Testis (tissue), 3 donors: ENCODE measurements around the gene MEX3B. TPM values are rescaled to one million over a fixed set of nuclear protein-coding genes. Genes with fewer than 3 reads are reported as not detected.
A peak's percentile ranks its signal among the peaks of the same experiment; 100 is the strongest.

ENCODE experiments used
- DNase-seq: peaks from one replicate; pipeline ENCODE4 v3.0.0-alpha.2; 2019
- H3K27ac ChIP-seq, 2 donors: fragments of 200-600 bp; sonication (generic); one replicate each; pipeline ENCODE4 v1.5.1; 2019
- H3K27me3 ChIP-seq: fragments of 200-600 bp; sonication (generic); one replicate; pipeline ENCODE4 v1.5.1; 2019
- H3K36me3 ChIP-seq: fragments of 200-600 bp; sonication (generic); one replicate; pipeline ENCODE4 v1.5.1; 2017; ENCODE audit warnings: low read depth; ENCODE audit errors: missing control alignments
- H3K4me1 ChIP-seq: fragments of 200-600 bp; sonication (generic); one replicate; pipeline ENCODE4 v1.5.1; 2019
- H3K4me3 ChIP-seq, 2 donors: fragments of 200-600 bp; sonication (generic); one replicate each; pipeline ENCODE4 v1.5.1; 2017 to 2019
- H3K9me3 ChIP-seq: fragments of 200-600 bp; sonication (generic); one replicate; pipeline ENCODE4 v1.5.1; 2017
- CTCF ChIP-seq, 3 experiments: fragments of 450-650 bp in 2 of 3; fragments of 200-600 bp in 1 of 3; sonication (generic) in 1 of 3; IDR thresholded peaks; one replicate each; pipeline ENCODE4 v1.5.1; 2016 to 2019; ENCODE audit warnings: antibody characterized with exemption in 3 of 3, mild to moderate bottlenecking in 2 of 3, moderate library complexity in 1 of 3
- POLR2A ChIP-seq: fragments of 450-650 bp; IDR thresholded peaks from one replicate; pipeline ENCODE4 v1.6.1; 2017; ENCODE audit warnings: antibody characterized with exemption, mild to moderate bottlenecking, moderate library complexity
- WGBS, 2 donors: methylation state at CpG; one replicate each; pipeline ENCODE4 v1.1.5; 2018; 5-methylcytosine and 5-hydroxymethylcytosine counted together
- intact Hi-C: fragments of 100-400 bp; cut with DNase I; formaldehyde crosslinking; loops from one replicate; pipeline ENCODE4 v1.15.1; 2023; ENCODE audit warnings: low total_unique reads
- polyA plus RNA-seq: library from polyadenylated mRNA; stranded (reverse); fragments of 350-450 nt; fragmentation: Illumina TruSeq; extraction: RNeasy Lipid Tissue Mini Kit (QIAGEN cat#74804); gene quantifications from one replicate; pipeline ENCODE4 v1.2.3, GENCODE V29; 2014; ENCODE audit warnings: low read depth, low replicate concordance; ENCODE audit not compliant: insufficient read depth
- total RNA-seq, 2 donors: library from RNA; depleted of rRNA; stranded (reverse); fragments of >200 nt; gene quantifications; one replicate each; pipeline ENCODE4 v1.2.3, GENCODE V29; 2016

The MEX3B gene
- total and polyA plus RNA-seq, 3 donors from 2014 or later = 55.3 to 109 (median 82.1) TPM

- H3K27me3 ChIP-seq = no peaks in the 10 kb centered on the region
- H3K9me3 ChIP-seq = no peaks in the 10 kb centered on the region
- intact Hi-C loops = no loop called here
- H3K4me3 ChIP-seq = peak overlapping the region; percentile 84 to 93
- 11 to 19% methylated on average over 23 to 46 of the region's 56 CpGs for WGBS, 2 donors
- no peaks in the 10 kb centered on the region for H3K36me3 ChIP-seq
- peak; percentile 60 for DNase-seq
- no peaks in the 10 kb centered on the region for H3K4me1 ChIP-seq
- TF ChIP-seq CTCF (IDR thresholded peaks at IDR 0.05) (peak in 1 of 3 experiments; percentile 2), POLR2A (no peak)
- H3K27ac ChIP-seq = peak overlapping the region; percentile 75 to 97
Observed at GRCh38 chr15:82047453-82048400, 1.9 kb upstream of the MEX3B start.

GRCh38 chr15:82046666-82047452 is 1.0 kb upstream of the MEX3B start:
- Histone ChIP-seq H3K27ac (peak overlapping the region; percentile 85 to 97), H3K9me3 (no peaks in the 10 kb centered on the region), H3K4me3 (peak overlapping the region; percentile 84 to 93), H3K4me1 (peaks cover 3% of the 10 kb centered on the region), H3K36me3 (no peaks in the 10 kb centered on the region), H3K27me3 (no peaks in the 10 kb centered on the region)
- 0% methylated on average over 103 of the region's 111 CpGs; no CpG with 5 or more reads in 1 of the 2 donors for WGBS, 2 donors
- DNase-seq = peak; percentile 93
- peak; percentile 73 to 87 (median 83) for TF ChIP-seq CTCF (IDR thresholded peaks at IDR 0.05)
- TF ChIP-seq POLR2A = no peak
- intact Hi-C loops = no loop called here

GRCh38 chr15:82045179-82045891 is 483 bp downstream of the MEX3B start:
- Histone ChIP-seq H3K27ac (peak overlapping the region; percentile 85 to 97), H3K36me3 (no peaks in the 10 kb centered on the region), H3K9me3 (no peaks in the 10 kb centered on the region), H3K4me1 (peaks cover 18% of the 10 kb centered on the region), H3K4me3 (peak overlapping the region; percentile 84 to 93), H3K27me3 (no peaks in the 10 kb centered on the region)
- TF ChIP-seq POLR2A = no peak
- TF ChIP-seq CTCF (IDR thresholded peaks at IDR 0.05) = no peak
- peak; percentile 19 for DNase-seq
- 0% methylated on average over 14 to 35 of the region's 71 CpGs for WGBS, 2 donors
- intact Hi-C loops = no loop called here

- peak overlapping the region; percentile 85 to 97 for H3K27ac ChIP-seq
- 0 to 1% methylated on average over 2 to 54 of the region's 54 CpGs for WGBS, 2 donors
- peaks cover 26% of the 10 kb centered on the region for H3K4me1 ChIP-seq
- no peaks in the 10 kb centered on the region for H3K27me3 ChIP-seq
- DNase-seq = peak; percentile 95
- intact Hi-C loops = no loop called here
- no peak for TF ChIP-seq POLR2A
- TF ChIP-seq CTCF (IDR thresholded peaks at IDR 0.05) = no peak
- no peaks in the 10 kb centered on the region for H3K9me3 ChIP-seq
- no peaks in the 10 kb centered on the region for H3K36me3 ChIP-seq
- H3K4me3 ChIP-seq = peak overlapping the region; percentile 84 to 93
Observed at GRCh38 chr15:82044373-82045178, 1.2 kb downstream of the MEX3B start.
